ENCODE results near the gene RAB37. TPM values are rescaled to one million over a fixed set of nuclear protein-coding genes. Genes with fewer than 3 reads are reported as not detected.

The RAB37 gene
- total and polyA plus RNA-seq, 2 of the 13 experiments (the other 11 are each of a cell fraction or from before 2014, with no cell fraction given), result 0.91 to 3.7 TPM

- no peak for FAIRE-seq
- 94% methylated on average over 12 of the region's 12 CpGs for WGBS (ENCODE audit: low lambda C conversion rate)
- Histone ChIP-seq H3K27ac (ENCODE audit: extremely low read length, insufficient read depth, low read length) (no peak overlapping the region), H3K79me2 (ENCODE audit: insufficient read depth, low read length) (no peaks in the 10 kb centered on the region), H3K9me3 (ENCODE audit: low read length) (no peaks in the 10 kb centered on the region), H3K4me3 (replicated peaks in 1 of 3; ENCODE audit: insufficient read depth in 1 of 3, low read depth in 2 of 3, low read length in 3 of 3) (no peak overlapping the region), H3K9ac (ENCODE audit: insufficient read depth, low read depth, low read length) (no peak overlapping the region), H3K4me2 (ENCODE audit: low read depth, low read length) (no peak overlapping the region), H3K27me3 (ENCODE audit: control insufficient read depth in 1 of 2, insufficient read depth in 2 of 2, low read length in 2 of 2) (no peaks in the 10 kb centered on the region), H4K20me1 (ENCODE audit: insufficient read depth, low read length) (no peaks in the 10 kb centered on the region), H3K36me3 (replicated peaks in 1 of 2; ENCODE audit: control insufficient read depth in 1 of 2, insufficient read depth in 2 of 2, low read length in 2 of 2) (peaks cover 19 to 33% of the 10 kb centered on the region in 2 experiments), H2AFZ (ENCODE audit: low read length) (no peak overlapping the region), H3K4me1 (ENCODE audit: insufficient read depth, low read length) (0 out of 2 replicates have a peak, but pooled peaks cover under 1% of the 10 kb centered on the region)
- CTCF ChIA-PET (ENCODE audit: low intra/inter-chr PET ratio, low total read pairs), result interaction anchor here (1.7 to 2.2 kb wide), 3 partner anchors 70 to 168 kb away, joined by 9 to 30 read pairs (median 26); no protein-coding TSS in a partner anchor
- BruUV-seq (replicated peaks), result no TSS peak
- no peak for TF ChIP-seq MXI1 (IDR thresholded peaks at IDR 0.05; ENCODE audit: borderline replicate concordance, low read depth, low read length)
- TF ChIP-seq MATR3 (CRISPR knock-in tag; IDR thresholded peaks at IDR 0.05), result no peak
- intact Hi-C loops (cut with micrococcal nuclease; ENCODE audit: unreplicated experiment) (loop anchor here (5.0 kb wide), 1 partner anchor 170 kb away; no protein-coding TSS in a partner anchor), in situ Hi-C loops (cut with HindIII; ENCODE audit: extremely low pct_ligation_motif_present, low pct_unique_long_range_greater_than_20kb) (loop anchor here (5.0 kb wide), 1 partner anchor 70 kb away; no protein-coding TSS in a partner anchor)
- no peak for ATAC-seq
- DNase-seq (ENCODE audit: low spot score), result no peak
- POLR2A ChIA-PET, result no interaction called here
Measured at GRCh38 chr17:74792586-74793105, 55.6 kb downstream of the RAB37 start.

GRCh38 chr17:74795327-74796020 is 58.4 kb downstream of the RAB37 start:
- no peak for FAIRE-seq
- TF ChIP-seq NFYC (CRISPR knock-in tag; IDR thresholded peaks at IDR 0.05), result no peak
- TF ChIP-seq ZNF607 (CRISPR knock-in tag; IDR thresholded peaks at IDR 0.05; ENCODE audit: borderline replicate concordance), result no peak
- TF ChIP-seq ZNF510 (CRISPR knock-in tag; IDR thresholded peaks at IDR 0.05; ENCODE audit: low read depth), result no peak
- Histone ChIP-seq H3K27ac (ENCODE audit: extremely low read length, insufficient read depth, low read length) (no peak overlapping the region), H3K4me2 (ENCODE audit: low read depth, low read length) (no peak overlapping the region), H3K9ac (ENCODE audit: insufficient read depth, low read depth, low read length) (no peak overlapping the region), H3K36me3 (replicated peaks in 1 of 2; ENCODE audit: control insufficient read depth in 1 of 2, insufficient read depth in 2 of 2, low read length in 2 of 2) (peaks cover 23 to 28% of the 10 kb centered on the region in 2 experiments), H2AFZ (ENCODE audit: low read length) (no peak overlapping the region), H4K20me1 (ENCODE audit: insufficient read depth, low read length) (no peaks in the 10 kb centered on the region), H3K9me3 (ENCODE audit: low read length) (no peaks in the 10 kb centered on the region), H3K4me1 (ENCODE audit: insufficient read depth, low read length) (peaks cover 9% of the 10 kb centered on the region; the same call in 1 of the 2 replicates), H3K27me3 (ENCODE audit: control insufficient read depth in 1 of 2, insufficient read depth in 2 of 2, low read length in 2 of 2) (no peaks in the 10 kb centered on the region), H3K4me3 (replicated peaks in 1 of 3; ENCODE audit: insufficient read depth in 1 of 3, low read depth in 2 of 3, low read length in 3 of 3) (no peak overlapping the region), H3K79me2 (ENCODE audit: insufficient read depth, low read length) (no peaks in the 10 kb centered on the region)
- ATAC-seq, result no peak
- intact Hi-C loops (cut with micrococcal nuclease; ENCODE audit: unreplicated experiment) (no loop called here), in situ Hi-C loops (cut with HindIII; ENCODE audit: extremely low pct_ligation_motif_present, low pct_unique_long_range_greater_than_20kb) (no loop called here)
- DNase-seq (ENCODE audit: low spot score), result no peak
- ChIA-PET POLR2A (no interaction called here), CTCF (ENCODE audit: low intra/inter-chr PET ratio, low total read pairs) (no interaction called here)
- no TSS peak for BruUV-seq (replicated peaks)
- 95% methylated on average over 15 of the region's 18 CpGs for WGBS (ENCODE audit: low lambda C conversion rate)

All from HepG2 (cell line).